ENCODE measurements around the gene SLC6A3.

The SLC6A3 gene

DNA sequence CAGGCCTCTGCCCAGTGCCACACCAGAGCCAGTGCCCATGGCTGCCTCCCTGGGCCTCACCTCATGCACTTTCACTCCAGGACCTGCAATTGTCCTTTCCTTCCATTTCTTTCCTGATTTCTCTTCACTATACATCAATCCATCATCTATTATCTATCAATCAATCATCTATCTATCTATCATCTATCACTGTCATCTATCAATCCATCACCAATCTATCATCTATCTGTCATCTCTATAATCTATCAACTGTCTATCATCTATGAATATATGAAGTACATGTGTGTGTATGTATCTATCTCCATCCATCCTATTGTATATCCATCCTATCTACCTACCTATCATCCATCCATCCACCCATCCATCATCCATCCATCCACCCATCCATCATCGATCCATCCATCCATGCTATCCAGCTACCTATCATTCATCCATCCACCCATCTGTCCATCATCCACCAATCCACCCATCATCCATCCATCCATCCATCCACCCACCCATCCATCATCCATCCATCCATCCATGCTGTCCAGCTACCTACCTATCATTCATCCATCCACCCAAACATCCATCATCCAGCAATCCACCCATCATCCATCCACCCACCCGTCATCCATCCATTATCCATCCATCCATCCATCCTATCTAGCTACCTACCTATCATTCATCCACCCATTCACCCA lies 26.9 kb downstream of the SLC6A3 start:
- H3K36me3 ChIP-seq (ENCODE audit: control insufficient read depth, insufficient read depth, low read length): no peaks in the 10 kb centered on the region
- H3K4me3 ChIP-seq (ENCODE audit: low read depth, low read length): no peak overlapping the region
- H3K27me3 ChIP-seq (ENCODE audit: control insufficient read depth, insufficient read depth, low read length): peaks cover 3% of the 10 kb centered on the region; the same call in 1 of the 2 replicates
- H3K27ac ChIP-seq (ENCODE audit: low read depth, low read length): no peak overlapping the region
- H3K4me1 ChIP-seq (ENCODE audit: control insufficient read depth, insufficient read depth, low read length): peaks cover 7% of the 10 kb centered on the region; the same call in 1 of the 2 replicates
- H3K9me3 ChIP-seq (ENCODE audit: control insufficient read depth, insufficient read depth, low read depth, low read length): no peaks in the 10 kb centered on the region
- no peak overlapping the region for H3K9ac ChIP-seq (ENCODE audit: low read length)

DNA sequence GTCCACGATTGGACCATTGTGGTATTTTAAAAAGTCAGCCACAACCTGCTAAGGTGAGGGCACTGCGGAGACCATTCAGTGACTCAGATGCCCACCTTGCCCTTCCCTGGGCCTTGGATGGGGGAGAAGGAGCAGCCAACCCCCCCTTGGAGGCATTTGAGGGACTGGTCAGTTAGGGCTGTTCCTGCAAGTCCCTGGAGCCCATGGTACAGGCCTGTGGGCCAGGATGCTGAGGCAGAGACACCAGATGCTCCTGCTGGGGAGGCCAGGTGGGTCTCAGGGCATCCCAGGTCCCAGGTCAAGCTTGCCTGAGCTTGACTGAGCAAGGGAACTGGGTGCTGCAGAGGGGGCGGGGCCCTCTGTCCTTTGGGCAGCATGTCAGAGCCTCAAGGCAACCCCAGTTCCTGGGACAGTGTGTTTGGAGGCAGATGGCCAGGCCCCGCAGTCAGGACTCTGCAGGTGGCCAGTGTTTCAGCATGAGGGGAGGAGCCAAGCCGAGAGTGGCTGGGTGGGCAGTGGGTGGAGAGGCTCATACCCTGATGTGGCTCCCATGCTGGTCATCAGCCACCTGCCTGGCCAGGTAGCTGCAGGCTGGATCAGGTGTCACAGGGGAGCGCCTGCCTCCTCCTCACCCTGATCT lies 27.5 kb downstream of the SLC6A3 start:
- H3K9ac ChIP-seq (ENCODE audit: low read length): no peak overlapping the region
- H3K9me3 ChIP-seq (ENCODE audit: control insufficient read depth, insufficient read depth, low read depth, low read length): no peaks in the 10 kb centered on the region
- H3K27ac ChIP-seq (ENCODE audit: low read depth, low read length): no peak overlapping the region
- no peak overlapping the region for H3K4me3 ChIP-seq (ENCODE audit: low read depth, low read length)
- H3K27me3 ChIP-seq (ENCODE audit: control insufficient read depth, insufficient read depth, low read length): peaks cover 3% of the 10 kb centered on the region; the same call in 1 of the 2 replicates
- H3K4me1 ChIP-seq (ENCODE audit: control insufficient read depth, insufficient read depth, low read length): peaks cover 11% of the 10 kb centered on the region; the same call in 1 of the 2 replicates
- no peaks in the 10 kb centered on the region for H3K36me3 ChIP-seq (ENCODE audit: control insufficient read depth, insufficient read depth, low read length)

DNA sequence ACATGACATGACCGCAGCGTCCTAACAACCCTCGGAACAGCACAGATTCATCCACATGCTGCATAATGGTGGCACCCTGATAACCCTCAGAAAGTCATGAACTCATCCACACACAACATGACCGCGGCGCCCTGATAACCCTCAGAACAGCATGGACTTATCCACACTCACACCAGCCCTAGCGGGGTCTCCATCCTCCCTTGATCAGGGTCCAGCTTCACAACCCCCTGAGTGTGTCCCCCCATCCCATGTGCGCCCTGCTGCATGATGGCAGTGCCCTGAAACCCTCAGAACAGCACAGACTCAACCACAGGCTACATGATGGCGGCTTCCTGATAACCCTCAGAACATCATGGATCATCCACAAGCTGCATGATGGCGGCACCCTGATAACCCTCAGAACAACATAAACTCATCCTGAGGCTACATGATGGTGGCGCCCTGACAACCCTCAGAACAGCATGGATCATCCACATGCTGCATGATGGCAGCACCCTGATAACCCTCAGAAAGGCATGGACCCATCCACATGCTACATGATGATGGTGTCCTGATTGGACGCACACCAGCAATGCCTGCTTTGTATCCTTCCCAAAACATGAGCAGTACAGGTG lies 28.3 kb downstream of the SLC6A3 start:
- peaks cover 3% of the 10 kb centered on the region; the same call in 1 of the 2 replicates for H3K27me3 ChIP-seq (ENCODE audit: control insufficient read depth, insufficient read depth, low read length)

DNA sequence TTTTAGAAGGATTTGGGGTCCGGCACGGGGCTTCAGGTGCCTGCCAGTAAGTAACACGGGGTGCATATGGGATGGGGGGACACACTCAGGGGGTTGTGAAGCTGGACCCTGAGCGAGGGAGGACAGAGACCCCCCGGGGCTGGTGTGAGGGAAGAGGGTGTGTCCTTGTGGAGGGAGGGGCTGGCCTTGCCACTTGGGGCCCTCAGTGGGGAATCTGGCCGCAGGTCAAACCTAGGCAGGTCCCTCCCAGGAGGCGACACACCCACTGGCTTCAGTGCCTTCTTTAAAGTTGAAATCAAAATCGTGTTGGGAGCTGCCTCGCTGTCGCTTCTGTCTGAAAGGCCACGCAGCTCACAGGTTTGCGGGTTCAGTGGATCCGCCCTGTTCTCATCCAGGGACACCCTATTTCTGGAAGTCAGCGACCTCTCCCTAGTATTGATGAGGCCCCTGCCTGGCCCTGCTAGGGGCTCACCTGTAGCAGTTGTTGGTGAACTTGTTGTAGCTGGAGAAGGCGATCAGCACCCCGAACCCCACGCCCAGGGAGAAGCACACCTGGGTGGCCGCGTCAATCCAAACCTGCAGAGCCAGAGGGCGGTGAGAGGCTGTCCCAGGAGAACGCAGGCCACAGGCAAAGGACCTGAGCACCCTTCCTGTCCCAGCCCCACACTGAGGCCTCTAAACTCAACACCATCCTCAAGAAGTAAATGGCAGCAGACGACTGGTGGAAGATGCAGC lies 29.4 kb downstream of the SLC6A3 start:
- Histone ChIP-seq H3K9me3 (ENCODE audit: control insufficient read depth, insufficient read depth, low read depth, low read length) (no peaks in the 10 kb centered on the region), H3K4me1 (ENCODE audit: control insufficient read depth, insufficient read depth, low read length) (peaks cover 11% of the 10 kb centered on the region; the same call in 1 of the 2 replicates), H3K9ac (ENCODE audit: low read length) (no peak overlapping the region), H3K36me3 (ENCODE audit: control insufficient read depth, insufficient read depth, low read length) (no peaks in the 10 kb centered on the region), H3K27me3 (ENCODE audit: control insufficient read depth, insufficient read depth, low read length) (peaks cover 3% of the 10 kb centered on the region; the same call in 1 of the 2 replicates), H3K4me3 (ENCODE audit: low read depth, low read length) (no peak overlapping the region), H3K27ac (ENCODE audit: low read depth, low read length) (no peak overlapping the region)

More for the DNA sequence above, 28.3 kb downstream of the SLC6A3 start:
- Histone ChIP-seq H3K4me3 (ENCODE audit: low read depth, low read length) (no peak overlapping the region), H3K36me3 (ENCODE audit: control insufficient read depth, insufficient read depth, low read length) (no peaks in the 10 kb centered on the region), H3K27ac (ENCODE audit: low read depth, low read length) (no peak overlapping the region), H3K9me3 (ENCODE audit: control insufficient read depth, insufficient read depth, low read depth, low read length) (no peaks in the 10 kb centered on the region), H3K9ac (ENCODE audit: low read length) (no peak overlapping the region), H3K4me1 (ENCODE audit: control insufficient read depth, insufficient read depth, low read length) (peaks cover 11% of the 10 kb centered on the region; the same call in 1 of the 2 replicates)

DNA sequence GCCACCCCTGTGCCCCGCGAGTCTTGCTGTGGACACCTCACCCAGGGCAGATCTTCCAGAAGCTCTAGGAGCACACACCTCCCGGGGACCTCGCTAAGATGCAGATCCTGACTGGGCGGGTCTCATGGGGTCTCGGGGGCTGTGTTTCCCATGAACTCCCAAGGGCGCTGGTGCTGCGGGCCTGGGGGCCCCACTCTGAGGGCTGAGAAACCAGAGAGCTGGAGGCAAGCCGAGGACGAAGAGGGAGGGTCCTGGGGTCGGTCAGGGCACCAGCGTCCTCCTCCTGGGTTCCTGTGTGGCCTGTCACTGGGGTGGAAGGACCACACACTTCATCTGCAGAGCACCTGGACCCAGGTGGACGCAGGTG lies 30.2 kb downstream of the SLC6A3 start:
- Histone ChIP-seq H3K27me3 (ENCODE audit: control insufficient read depth, insufficient read depth, low read length) (no peaks in the 10 kb centered on the region; the same call in 1 of the 2 replicates), H3K4me3 (ENCODE audit: low read depth, low read length) (no peak overlapping the region), H3K9me3 (ENCODE audit: control insufficient read depth, insufficient read depth, low read depth, low read length) (no peaks in the 10 kb centered on the region), H3K36me3 (ENCODE audit: control insufficient read depth, insufficient read depth, low read length) (no peaks in the 10 kb centered on the region), H3K4me1 (ENCODE audit: control insufficient read depth, insufficient read depth, low read length) (peaks cover 11% of the 10 kb centered on the region; the same call in 1 of the 2 replicates), H3K27ac (ENCODE audit: low read depth, low read length) (no peak overlapping the region), H3K9ac (ENCODE audit: low read length) (no peak overlapping the region)

DNA sequence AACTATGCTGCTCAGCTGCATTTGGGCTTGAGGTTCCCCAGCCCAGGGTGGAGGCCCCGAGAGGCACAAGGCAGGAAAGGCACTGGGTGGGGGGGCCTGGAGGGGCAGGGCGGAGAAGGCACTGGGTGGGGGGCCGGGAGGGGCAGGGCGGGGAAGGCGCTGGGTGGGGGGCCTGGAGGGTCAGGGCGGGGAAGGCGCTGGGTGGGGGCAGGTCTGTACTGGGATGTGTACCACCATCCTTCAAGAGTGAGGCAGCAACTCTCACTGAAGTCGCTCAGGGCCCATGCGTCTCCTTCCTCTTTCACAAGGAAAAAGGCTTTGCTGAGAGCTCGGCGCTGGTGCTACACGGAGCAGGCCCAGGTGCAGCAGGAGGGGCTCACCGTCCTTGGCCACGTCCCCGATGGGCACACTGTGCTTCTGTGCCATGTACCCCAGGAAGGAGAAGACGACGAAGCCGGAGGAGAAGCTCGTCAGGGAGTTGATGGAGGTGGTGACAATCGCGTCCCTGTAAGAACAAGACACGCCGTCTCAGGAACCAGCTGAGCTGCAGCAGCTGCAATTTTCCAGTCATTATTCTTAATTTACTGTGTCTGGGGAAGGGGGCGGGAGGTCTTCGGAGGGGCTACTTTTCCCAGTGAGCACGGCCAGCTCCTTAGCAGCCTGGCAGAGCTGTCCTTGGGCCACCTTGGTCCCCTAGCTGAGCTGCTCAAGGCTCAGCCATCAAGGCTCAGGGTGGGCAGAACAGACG lies 30.8 kb downstream of the SLC6A3 start:
- Histone ChIP-seq H3K27me3 (ENCODE audit: control insufficient read depth, insufficient read depth, low read length) (peaks cover 4% of the 10 kb centered on the region; the same call in 1 of the 2 replicates), H3K4me1 (ENCODE audit: control insufficient read depth, insufficient read depth, low read length) (peaks cover 11% of the 10 kb centered on the region; the same call in 1 of the 2 replicates), H3K36me3 (ENCODE audit: control insufficient read depth, insufficient read depth, low read length) (no peaks in the 10 kb centered on the region)

DNA sequence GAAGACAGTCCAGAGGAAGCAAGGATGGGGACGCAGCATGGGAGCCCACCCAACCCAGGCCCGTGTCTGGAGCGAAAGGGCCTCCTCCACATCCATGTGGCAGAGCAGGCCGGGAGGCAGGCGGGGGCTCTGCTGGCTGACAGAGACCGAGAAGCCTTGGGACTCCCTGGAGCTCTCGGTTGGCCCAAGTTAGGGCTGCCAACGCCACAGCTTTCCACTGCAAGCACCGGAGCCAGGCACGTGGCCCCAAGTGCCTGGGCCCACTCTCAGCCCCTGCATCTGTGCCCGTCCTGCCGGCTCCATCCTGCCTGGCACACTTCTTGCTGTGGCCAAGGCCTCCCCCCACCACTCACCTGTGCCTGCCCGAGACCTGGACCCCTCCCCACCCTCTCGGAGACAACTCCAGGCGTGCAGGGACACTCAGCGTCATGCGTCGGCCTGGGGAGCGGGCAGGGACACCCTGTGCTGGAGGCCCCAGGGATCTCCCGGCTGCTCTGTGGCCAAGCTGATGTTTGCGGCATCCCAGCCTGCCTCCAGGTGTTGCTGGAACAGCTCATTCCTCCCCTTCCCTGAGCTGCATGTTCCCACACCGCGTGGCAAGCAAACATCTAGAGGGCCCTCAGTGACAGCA lies 31.5 kb downstream of the SLC6A3 start:
- no peaks in the 10 kb centered on the region for H3K9me3 ChIP-seq (ENCODE audit: control insufficient read depth, insufficient read depth, low read depth, low read length)
- H3K27ac ChIP-seq (ENCODE audit: low read depth, low read length): no peak overlapping the region
- peaks cover 11% of the 10 kb centered on the region; the same call in 1 of the 2 replicates for H3K4me1 ChIP-seq (ENCODE audit: control insufficient read depth, insufficient read depth, low read length)
- H3K9ac ChIP-seq (ENCODE audit: low read length): no peak overlapping the region
- H3K36me3 ChIP-seq (ENCODE audit: control insufficient read depth, insufficient read depth, low read length): no peaks in the 10 kb centered on the region
- no peak overlapping the region for H3K4me3 ChIP-seq (ENCODE audit: low read depth, low read length)
- peaks cover 8% of the 10 kb centered on the region; the same call in 1 of the 2 replicates for H3K27me3 ChIP-seq (ENCODE audit: control insufficient read depth, insufficient read depth, low read length)

More for the DNA sequence above, 30.8 kb downstream of the SLC6A3 start:
- no peak overlapping the region for H3K27ac ChIP-seq (ENCODE audit: low read depth, low read length)
- H3K9ac ChIP-seq (ENCODE audit: low read length): no peak overlapping the region
- no peak overlapping the region for H3K4me3 ChIP-seq (ENCODE audit: low read depth, low read length)
- no peaks in the 10 kb centered on the region for H3K9me3 ChIP-seq (ENCODE audit: control insufficient read depth, insufficient read depth, low read depth, low read length)

DNA sequence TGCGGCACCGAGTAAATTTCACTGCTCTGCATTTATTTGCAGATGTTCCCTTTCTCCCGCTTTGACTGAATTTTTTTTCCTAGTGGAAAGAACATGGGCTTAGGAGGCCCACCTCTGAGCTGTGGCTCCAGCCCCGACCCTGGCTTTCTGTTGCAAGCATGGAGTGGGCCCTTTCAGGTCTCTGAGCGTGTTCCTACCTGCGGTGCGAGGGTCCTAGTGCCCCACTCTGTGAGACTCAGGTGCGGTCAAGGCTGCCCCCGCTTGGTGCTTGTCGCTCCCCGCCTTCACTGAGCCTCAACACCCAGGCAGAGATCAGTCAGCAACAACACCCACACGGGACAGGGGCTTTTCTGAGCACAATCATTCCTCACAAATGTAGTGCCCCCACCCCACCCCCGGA lies 32.0 kb downstream of the SLC6A3 start:
- H3K9ac ChIP-seq (ENCODE audit: low read length): no peak overlapping the region

DNA sequence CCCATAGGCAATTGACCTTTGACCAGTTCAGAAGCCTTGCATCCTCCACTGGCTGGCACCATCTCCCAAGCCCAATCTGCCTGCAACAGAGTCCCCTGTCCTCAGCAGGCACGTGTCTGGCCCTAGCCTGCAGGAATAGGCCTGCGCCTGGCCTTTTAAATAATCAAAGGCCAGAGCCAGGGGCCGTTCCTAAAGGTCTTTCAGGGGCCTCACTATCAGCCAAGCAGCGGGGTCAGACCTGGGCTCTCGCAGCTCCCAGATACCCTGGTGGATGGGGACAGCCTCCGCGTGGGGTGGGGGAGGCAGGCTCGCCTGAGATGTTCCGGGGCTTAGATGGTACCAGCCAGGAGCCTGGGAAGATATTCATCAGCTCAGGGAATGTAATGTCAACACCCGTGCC lies 32.6 kb downstream of the SLC6A3 start:
- Histone ChIP-seq H3K36me3 (ENCODE audit: control insufficient read depth, insufficient read depth, low read length) (no peaks in the 10 kb centered on the region), H3K27ac (ENCODE audit: low read depth, low read length) (no peak overlapping the region), H3K4me3 (ENCODE audit: low read depth, low read length) (no peak overlapping the region), H3K9me3 (ENCODE audit: control insufficient read depth, insufficient read depth, low read depth, low read length) (no peaks in the 10 kb centered on the region), H3K9ac (ENCODE audit: low read length) (no peak overlapping the region), H3K27me3 (ENCODE audit: control insufficient read depth, insufficient read depth, low read length) (peaks cover 11% of the 10 kb centered on the region; the same call in 1 of the 2 replicates), H3K4me1 (ENCODE audit: control insufficient read depth, insufficient read depth, low read length) (peaks cover 11% of the 10 kb centered on the region; the same call in 1 of the 2 replicates)

More for the DNA sequence above, 32.0 kb downstream of the SLC6A3 start:
- H3K27ac ChIP-seq (ENCODE audit: low read depth, low read length): no peak overlapping the region
- no peak overlapping the region for H3K4me3 ChIP-seq (ENCODE audit: low read depth, low read length)
- no peaks in the 10 kb centered on the region for H3K36me3 ChIP-seq (ENCODE audit: control insufficient read depth, insufficient read depth, low read length)
- peaks cover 11% of the 10 kb centered on the region; the same call in 1 of the 2 replicates for H3K4me1 ChIP-seq (ENCODE audit: control insufficient read depth, insufficient read depth, low read length)
- H3K9me3 ChIP-seq (ENCODE audit: control insufficient read depth, insufficient read depth, low read depth, low read length): no peaks in the 10 kb centered on the region
- peaks cover 11% of the 10 kb centered on the region; the same call in 1 of the 2 replicates for H3K27me3 ChIP-seq (ENCODE audit: control insufficient read depth, insufficient read depth, low read length)

DNA sequence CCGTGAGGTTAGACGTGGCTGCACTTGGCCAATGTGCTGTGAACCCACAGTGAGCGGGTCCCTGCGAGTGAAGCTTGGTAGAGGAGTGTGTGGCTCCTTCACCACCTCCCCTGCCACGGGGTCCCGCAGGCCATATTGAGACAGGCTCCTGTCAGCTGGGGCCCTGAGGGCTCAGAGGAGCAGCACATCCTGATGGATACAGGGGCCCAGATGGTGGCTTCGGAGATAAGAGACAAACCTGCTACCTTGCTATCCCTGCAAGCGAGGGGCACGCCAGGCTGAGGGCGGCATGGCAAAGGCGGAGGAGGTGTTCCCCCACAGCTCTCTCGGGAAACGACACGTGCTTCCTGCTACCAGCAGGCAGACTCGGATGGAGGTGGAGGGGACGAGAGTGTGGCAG lies 33.1 kb downstream of the SLC6A3 start:
- no peak overlapping the region for H3K9ac ChIP-seq (ENCODE audit: low read length)
- no peaks in the 10 kb centered on the region for H3K36me3 ChIP-seq (ENCODE audit: control insufficient read depth, insufficient read depth, low read length)
- peaks cover 11% of the 10 kb centered on the region; the same call in 1 of the 2 replicates for H3K27me3 ChIP-seq (ENCODE audit: control insufficient read depth, insufficient read depth, low read length)
- peaks cover 11% of the 10 kb centered on the region; the same call in 1 of the 2 replicates for H3K4me1 ChIP-seq (ENCODE audit: control insufficient read depth, insufficient read depth, low read length)
- no peak overlapping the region for H3K27ac ChIP-seq (ENCODE audit: low read depth, low read length)
- no peak overlapping the region for H3K4me3 ChIP-seq (ENCODE audit: low read depth, low read length)
- no peaks in the 10 kb centered on the region for H3K9me3 ChIP-seq (ENCODE audit: control insufficient read depth, insufficient read depth, low read depth, low read length)
